Right lobe of liver (tissue), 4 donors: Measurements from ENCODE around the gene GNPTAB.

Experiments used
- CTCF ChIP-seq, 4 donors: fragments of 200-600 bp in 3 of 4; fragments of 450-650 bp in 1 of 4; IDR thresholded peaks; one replicate each; pipeline versions ENCODE4 v1.5.1 to v1.8.0; 2016 to 2022; ENCODE audit warnings: antibody characterized with exemption in 4 of 4, mild to moderate bottlenecking in 2 of 4
- POLR2A ChIP-seq: fragments of 450-650 bp; IDR thresholded peaks from one replicate; pipeline ENCODE4 v1.6.1; 2017; ENCODE audit warnings: antibody characterized with exemption, mild to moderate bottlenecking
- donor health status: DM: no; HTN: no; CAD: no.
- donor health status: DM: no; HTN: no; CAD: no.
- donor health status: DM: no; HTN: yes; CAD: no.

DNA sequence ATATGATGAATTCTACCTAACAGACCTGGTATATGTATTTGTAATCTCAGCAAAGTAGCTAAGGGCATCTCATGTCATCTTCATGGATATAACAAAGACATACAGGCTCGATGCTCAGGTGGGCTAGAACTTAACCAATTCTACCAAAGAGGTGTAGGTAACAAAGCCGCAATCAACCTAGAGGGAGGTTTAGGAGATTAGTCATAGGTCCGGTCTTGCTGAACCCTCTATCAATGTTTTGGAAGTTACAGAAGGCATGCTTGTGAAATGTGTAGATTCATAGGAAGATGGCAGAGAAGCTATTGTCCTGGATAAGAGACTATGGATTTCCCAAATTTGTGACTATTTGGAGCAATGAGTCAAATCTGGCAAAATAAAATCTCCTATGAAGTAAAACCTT is 48.9 kb downstream of the GNPTAB start:
- no peak for TF ChIP-seq CTCF (IDR thresholded peaks at IDR 0.05)
- TF ChIP-seq POLR2A = no peak
